CD4-positive, alpha-beta T cell treated with Interleukin-10 for 1 hour (primary cell): ENCODE measurements around the gene INPP5A.
"Not testable (repeated sequence)": the region's sequence is repeated elsewhere in the genome, so short reads cannot be mapped to it uniquely, and the experiment has no call there.

Source experiments
- DNase-seq: peaks from one replicate; pipeline ENCODE4 v3.0.0-alpha.2; 2020

The INPP5A gene

GRCh38 chr10:132776821-132777220, 239.2 kb downstream of the INPP5A start:
- no peak for DNase-seq

GRCh38 chr10:132777441-132777840, 239.9 kb downstream of the INPP5A start:
- DNase-seq: no peak

- no peak for DNase-seq
Measured at GRCh38 chr10:132779549-132780294, 242.1 kb downstream of the INPP5A start.

GRCh38 chr10:132780356-132780755, 242.8 kb downstream of the INPP5A start:
- no peak for DNase-seq

GRCh38 chr10:132781556-132781955, 244.0 kb downstream of the INPP5A start:
- no peak for DNase-seq

GRCh38 chr10:132783165-132783939, 245.8 kb downstream of the INPP5A start:
- no peak for DNase-seq

- no peak for DNase-seq
Measured at GRCh38 chr10:132783940-132784865, 246.6 kb downstream of the INPP5A start.

GRCh38 chr10:132784866-132785722, 247.5 kb downstream of the INPP5A start:
- no peak for DNase-seq

- no peak for DNase-seq
Measured at GRCh38 chr10:132785723-132786475, 248.3 kb downstream of the INPP5A start, which contains the start of gene NKX6-2. NKX6-2 (minus strand) TSS chr10:132786147; CDS start chr10:132785948, 199 bp downstream.

- no peak for DNase-seq
Measured at GRCh38 chr10:132786476-132786883, 248.9 kb downstream of the INPP5A start.

GRCh38 chr10:132786884-132787494, 249.4 kb downstream of the INPP5A start:
- DNase-seq: no peak

GRCh38 chr10:132787495-132788179, 250.1 kb downstream of the INPP5A start:
- DNase-seq: no peak

GRCh38 chr10:132788180-132788830, 250.7 kb downstream of the INPP5A start:
- no peak for DNase-seq

GRCh38 chr10:132788831-132789219, 251.2 kb downstream of the INPP5A start:
- DNase-seq: no peak

- DNase-seq: no peak
Measured at GRCh38 chr10:132789659-132790148, 252.1 kb downstream of the INPP5A start.

- no peak for DNase-seq
Measured at GRCh38 chr10:132790470-132790869, 252.9 kb downstream of the INPP5A start.

- DNase-seq: no peak
Measured at GRCh38 chr10:132790934-132791829, 253.6 kb downstream of the INPP5A start.

GRCh38 chr10:132792099-132792498, 254.5 kb downstream of the INPP5A start:
- DNase-seq: not testable (repeated sequence)
